ENCODE results near the gene ID1.

- TF ChIP-seq EHMT2 (IDR thresholded peaks at IDR 0.05; ENCODE audit: low read depth), result no peak
- no peak; the same call in 1 of the 2 replicates for TF ChIP-seq GATA3 (IDR thresholded peaks at IDR 0.05; ENCODE audit: borderline replicate concordance)
- TF ChIP-seq RCOR1 (IDR thresholded peaks at IDR 0.05; ENCODE audit: low read depth, low read length), result no peak
- no peak; a peak in 1 of 5 replicates for TF ChIP-seq JUN (IDR thresholded peaks at IDR 0.05)
Observed at GRCh38 chr20:31602779-31603441, 2.2 kb upstream of the ID1 start.

All from A549 (cell line).